SU-DHL-6 (cell line): ENCODE results near the gene OR2T34.

Source experiments
- CTCF ChIP-seq: fragments of 200-600 bp; sonication (generic); IDR thresholded peaks from one replicate; pipeline ENCODE4 v1.5.1; 2017; ENCODE audit warnings: antibody characterized with exemption, mild to moderate bottlenecking, low read length, moderate library complexity; ENCODE audit not compliant: insufficient read depth, poor library complexity, severe bottlenecking
- EZH2phosphoT487 ChIP-seq: fragments of 200-600 bp; sonication (generic), shearing (Covaris generic); conservative IDR thresholded peaks from 2 replicates; pipeline ENCODE4 v1.6.1; 2018; ENCODE audit warnings: mild to moderate bottlenecking, antibody characterized with exemption, low read length, moderate library complexity, mixed read lengths

DNA sequence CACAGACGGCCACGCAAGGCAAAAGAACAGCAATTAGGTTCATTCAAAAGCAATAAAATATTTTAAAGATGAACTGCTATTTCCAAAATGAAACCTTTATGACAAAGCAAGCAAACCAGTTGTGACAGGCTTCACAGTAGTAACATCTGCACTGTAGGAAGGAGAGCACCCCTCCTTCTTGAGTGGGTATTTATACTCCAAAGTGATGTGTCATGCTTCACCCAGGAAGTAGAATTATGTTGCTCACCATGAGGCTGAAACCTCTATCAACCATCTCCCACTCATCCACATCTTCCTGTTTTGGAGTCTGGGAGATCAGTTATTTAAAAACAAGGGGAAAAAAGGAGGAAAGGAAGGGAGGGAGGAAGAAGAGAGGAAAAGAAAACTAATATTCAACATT lies 22.1 kb upstream of the OR2T34 start:
- TF ChIP-seq CTCF (no peak), EZH2phosphoT487 (no peak)
